HEK293 (cell line): ENCODE results near the gene KRT6A.

ENCODE experiments used
- CTCF ChIA-PET: fragments of 350-600 bp; formaldehyde crosslinking; extraction: SDS; loops from one replicate; lab custom pipeline; 2021; ENCODE audit warnings: antibody characterized with exemption; lab: Yijun Ruan, JAX
- POLR2A ChIA-PET: fragments of 300-600 bp; formaldehyde crosslinking; extraction: SDS; loops from one replicate; lab custom pipeline; 2020; ENCODE audit warnings: antibody characterized with exemption, inconsistent platforms; lab: Yijun Ruan, JAX
- H3K27ac ChIP-seq: fragments of 200-500 bp; sonication (Bioruptor generic); 2 replicates; pipeline ENCODE4 v1.5.1; 2014; ENCODE audit warnings: low read depth, low read length, control low read depth, inconsistent platforms; ENCODE audit errors: extremely low read depth
- H3K36me3 ChIP-seq, 2 experiments: fragments of 200-500 bp in 1 of 2; sonication (Bioruptor generic) in 1 of 2; 1 replicate in 1 of 2; 2 replicates in 1 of 2; pipeline ENCODE4 v1.5.1; 2014 to 2017; ENCODE audit warnings: inconsistent platforms in 2 of 2, low read length in 2 of 2; ENCODE audit not compliant: control insufficient read depth in 2 of 2, insufficient read depth in 1 of 2
- H3K4me1 ChIP-seq: fragments of 200-500 bp; sonication (Bioruptor generic); 2 replicates; pipeline ENCODE4 v1.5.1; 2014; ENCODE audit warnings: mild to moderate bottlenecking, low read length, inconsistent platforms; ENCODE audit not compliant: control insufficient read depth, insufficient read depth
- H3K4me3 ChIP-seq: 2 replicates; pipeline ENCODE4 v1.5.1; 2011; ENCODE audit warnings: low read depth, mild to moderate bottlenecking, control low read depth, low read length, moderate library complexity
- H3K9me3 ChIP-seq: fragments of 200-500 bp; sonication (Bioruptor generic); 2 replicates; pipeline ENCODE4 v1.5.1; 2014; ENCODE audit warnings: low read depth, low read length, inconsistent platforms; ENCODE audit not compliant: control insufficient read depth, insufficient read depth
- HOXD13 ChIP-seq: sonication (generic); formaldehyde crosslinking; IDR thresholded peaks from 2 replicates; pipeline ENCODE4 v1.8.0; 2022; ENCODE audit warnings: missing genetic modification reagents, borderline replicate concordance
- PRDM1 ChIP-seq: fragments of 450-650 bp; formaldehyde crosslinking; IDR thresholded peaks from 2 replicates; pipeline ENCODE4; 2016; ENCODE audit warnings: missing biosample characterization, missing genetic modification characterization
- SALL2 ChIP-seq: fragments of 450-650 bp; formaldehyde crosslinking; IDR thresholded peaks from 2 replicates; pipeline ENCODE4 v1.5.0; 2017; ENCODE audit warnings: missing biosample characterization, mild to moderate bottlenecking, missing genetic modification characterization, borderline replicate concordance
- ZNF112 ChIP-seq: fragments of 450-650 bp; formaldehyde crosslinking; IDR thresholded peaks from 2 replicates; pipeline ENCODE4 v1.5.0; 2017; ENCODE audit warnings: missing biosample characterization, missing genetic modification characterization
- ZNF138 ChIP-seq: fragments of 450-650 bp; formaldehyde crosslinking; IDR thresholded peaks from 2 replicates; pipeline ENCODE4 v1.5.1; 2016; ENCODE audit warnings: missing biosample characterization, missing genetic modification characterization, borderline replicate concordance
- ZNF433 ChIP-seq: fragments of 450-650 bp; formaldehyde crosslinking; IDR thresholded peaks from 2 replicates; pipeline ENCODE4 v1.5.1; 2016; ENCODE audit warnings: missing biosample characterization, missing genetic modification characterization, low read depth
- TF ChIP-seq, protein P1 (sequence below): fragments of 450-650 bp; formaldehyde crosslinking; IDR thresholded peaks from 2 replicates; pipeline ENCODE4 v1.5.1; 2016; ENCODE audit warnings: missing biosample characterization, missing genetic modification characterization, borderline replicate concordance
- TF ChIP-seq, protein P2 (sequence below): fragments of 450-650 bp; formaldehyde crosslinking; IDR thresholded peaks from 2 replicates; pipeline ENCODE4; 2016; ENCODE audit warnings: missing biosample characterization, missing genetic modification characterization
- TF ChIP-seq, protein P3 (sequence below): fragments of 450-650 bp; IDR thresholded peaks from 2 replicates; pipeline ENCODE4 v1.5.1; 2018; ENCODE audit warnings: missing biosample characterization, missing genetic modification characterization
- TF ChIP-seq, protein P4 (sequence below): fragments of 450-650 bp; formaldehyde crosslinking; IDR thresholded peaks from 2 replicates; pipeline ENCODE4 v1.5.1; 2016; ENCODE audit warnings: missing biosample characterization, missing genetic modification characterization
- TF ChIP-seq, protein P5 (sequence below): fragments of 450-650 bp; formaldehyde crosslinking; IDR thresholded peaks from 2 replicates; pipeline ENCODE4 v1.5.1; 2016; ENCODE audit warnings: missing biosample characterization, missing genetic modification characterization

KRT6A gene

DNA sequence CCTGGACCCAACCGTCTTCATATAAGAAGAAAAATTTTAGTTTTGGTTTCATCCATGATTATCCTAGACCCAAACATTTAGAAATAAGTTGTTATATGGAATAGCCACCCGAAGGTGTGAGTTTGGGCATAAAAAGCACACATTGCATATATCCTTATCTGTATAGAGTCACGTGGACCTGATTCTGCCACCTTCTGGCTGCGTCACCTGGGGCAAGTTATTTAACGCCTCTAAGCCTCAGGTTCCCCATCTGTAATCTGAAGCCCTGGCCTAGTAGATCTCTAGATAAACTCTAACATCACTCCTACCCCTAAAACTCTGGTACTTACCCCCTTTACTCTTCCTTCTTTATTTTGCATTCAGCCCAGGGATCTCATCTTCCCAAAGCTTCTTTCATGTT is 41.4 kb upstream of the KRT6A start (continued):
- TF ChIP-seq, protein P1, sequence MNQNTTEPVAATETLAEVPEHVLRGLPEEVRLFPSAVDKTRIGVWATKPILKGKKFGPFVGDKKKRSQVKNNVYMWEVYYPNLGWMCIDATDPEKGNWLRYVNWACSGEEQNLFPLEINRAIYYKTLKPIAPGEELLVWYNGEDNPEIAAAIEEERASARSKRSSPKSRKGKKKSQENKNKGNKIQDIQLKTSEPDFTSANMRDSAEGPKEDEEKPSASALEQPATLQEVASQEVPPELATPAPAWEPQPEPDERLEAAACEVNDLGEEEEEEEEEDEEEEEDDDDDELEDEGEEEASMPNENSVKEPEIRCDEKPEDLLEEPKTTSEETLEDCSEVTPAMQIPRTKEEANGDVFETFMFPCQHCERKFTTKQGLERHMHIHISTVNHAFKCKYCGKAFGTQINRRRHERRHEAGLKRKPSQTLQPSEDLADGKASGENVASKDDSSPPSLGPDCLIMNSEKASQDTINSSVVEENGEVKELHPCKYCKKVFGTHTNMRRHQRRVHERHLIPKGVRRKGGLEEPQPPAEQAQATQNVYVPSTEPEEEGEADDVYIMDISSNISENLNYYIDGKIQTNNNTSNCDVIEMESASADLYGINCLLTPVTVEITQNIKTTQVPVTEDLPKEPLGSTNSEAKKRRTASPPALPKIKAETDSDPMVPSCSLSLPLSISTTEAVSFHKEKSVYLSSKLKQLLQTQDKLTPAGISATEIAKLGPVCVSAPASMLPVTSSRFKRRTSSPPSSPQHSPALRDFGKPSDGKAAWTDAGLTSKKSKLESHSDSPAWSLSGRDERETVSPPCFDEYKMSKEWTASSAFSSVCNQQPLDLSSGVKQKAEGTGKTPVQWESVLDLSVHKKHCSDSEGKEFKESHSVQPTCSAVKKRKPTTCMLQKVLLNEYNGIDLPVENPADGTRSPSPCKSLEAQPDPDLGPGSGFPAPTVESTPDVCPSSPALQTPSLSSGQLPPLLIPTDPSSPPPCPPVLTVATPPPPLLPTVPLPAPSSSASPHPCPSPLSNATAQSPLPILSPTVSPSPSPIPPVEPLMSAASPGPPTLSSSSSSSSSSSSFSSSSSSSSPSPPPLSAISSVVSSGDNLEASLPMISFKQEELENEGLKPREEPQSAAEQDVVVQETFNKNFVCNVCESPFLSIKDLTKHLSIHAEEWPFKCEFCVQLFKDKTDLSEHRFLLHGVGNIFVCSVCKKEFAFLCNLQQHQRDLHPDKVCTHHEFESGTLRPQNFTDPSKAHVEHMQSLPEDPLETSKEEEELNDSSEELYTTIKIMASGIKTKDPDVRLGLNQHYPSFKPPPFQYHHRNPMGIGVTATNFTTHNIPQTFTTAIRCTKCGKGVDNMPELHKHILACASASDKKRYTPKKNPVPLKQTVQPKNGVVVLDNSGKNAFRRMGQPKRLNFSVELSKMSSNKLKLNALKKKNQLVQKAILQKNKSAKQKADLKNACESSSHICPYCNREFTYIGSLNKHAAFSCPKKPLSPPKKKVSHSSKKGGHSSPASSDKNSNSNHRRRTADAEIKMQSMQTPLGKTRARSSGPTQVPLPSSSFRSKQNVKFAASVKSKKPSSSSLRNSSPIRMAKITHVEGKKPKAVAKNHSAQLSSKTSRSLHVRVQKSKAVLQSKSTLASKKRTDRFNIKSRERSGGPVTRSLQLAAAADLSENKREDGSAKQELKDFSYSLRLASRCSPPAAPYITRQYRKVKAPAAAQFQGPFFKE (tag by site-specific recombination), result no peak

DNA sequence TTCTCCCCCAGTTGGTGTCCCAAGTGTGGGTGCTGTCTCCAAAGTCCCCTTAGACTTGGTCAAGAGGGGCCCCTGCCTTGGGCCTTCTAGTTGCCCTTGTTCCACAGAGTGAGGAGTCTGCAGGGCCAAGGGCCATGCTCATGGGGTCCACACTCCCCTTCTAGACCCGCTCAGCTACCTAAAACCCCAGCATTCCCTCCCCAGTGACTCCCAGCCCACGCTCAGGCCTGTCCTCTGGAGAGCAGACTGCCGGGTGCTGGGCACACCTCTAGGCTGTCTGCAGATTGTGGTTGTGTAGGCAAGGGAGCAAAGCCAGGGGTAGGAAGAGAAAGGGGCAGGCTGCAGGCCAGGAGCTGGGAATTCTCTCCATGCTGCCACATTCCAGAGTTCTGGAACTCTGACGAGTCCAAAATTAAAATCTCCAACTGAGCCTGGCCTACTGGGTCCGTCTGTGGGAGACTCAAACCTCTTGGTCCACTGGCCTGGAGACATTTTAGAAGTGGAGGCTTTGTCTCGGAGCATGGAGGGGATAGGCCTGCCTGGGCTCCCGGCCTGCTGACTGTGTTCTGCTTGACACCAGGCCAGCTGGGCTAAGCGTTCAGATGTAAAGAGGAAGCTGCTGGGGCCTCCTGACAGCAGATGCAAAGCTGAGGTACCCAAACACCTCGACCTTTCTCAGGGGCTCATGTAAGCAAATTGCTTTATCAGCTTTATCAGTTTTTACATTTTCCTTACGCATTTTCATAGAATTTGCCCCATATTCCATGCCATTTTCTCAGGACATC is 40.8 kb upstream of the KRT6A start:
- Histone ChIP-seq H3K36me3 (no peaks in the 10 kb centered on the region), H3K9me3 (no peaks in the 10 kb centered on the region), H3K4me3 (no peak overlapping the region), H3K27ac (no peak overlapping the region), H3K4me1 (peaks cover 7% of the 10 kb centered on the region)
- TF ChIP-seq, protein P2, sequence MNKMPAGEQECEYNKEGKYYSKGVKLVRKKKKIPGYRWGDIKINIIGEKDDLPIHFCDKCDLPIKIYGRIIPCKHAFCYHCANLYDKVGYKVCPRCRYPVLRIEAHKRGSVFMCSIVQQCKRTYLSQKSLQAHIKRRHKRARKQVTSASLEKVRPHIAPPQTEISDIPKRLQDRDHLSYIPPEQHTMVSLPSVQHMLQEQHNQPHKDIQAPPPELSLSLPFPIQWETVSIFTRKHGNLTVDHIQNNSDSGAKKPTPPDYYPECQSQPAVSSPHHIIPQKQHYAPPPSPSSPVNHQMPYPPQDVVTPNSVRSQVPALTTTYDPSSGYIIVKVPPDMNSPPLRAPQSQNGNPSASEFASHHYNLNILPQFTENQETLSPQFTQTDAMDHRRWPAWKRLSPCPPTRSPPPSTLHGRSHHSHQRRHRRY (tag by site-specific recombination), result no peak
- TF ChIP-seq SALL2 (no peak), ZNF112 (tag by site-specific recombination) (no peak), HOXD13 (CRISPR knock-in tag) (no peak), ZNF433 (tag by site-specific recombination) (no peak)
- TF ChIP-seq, protein P3, sequence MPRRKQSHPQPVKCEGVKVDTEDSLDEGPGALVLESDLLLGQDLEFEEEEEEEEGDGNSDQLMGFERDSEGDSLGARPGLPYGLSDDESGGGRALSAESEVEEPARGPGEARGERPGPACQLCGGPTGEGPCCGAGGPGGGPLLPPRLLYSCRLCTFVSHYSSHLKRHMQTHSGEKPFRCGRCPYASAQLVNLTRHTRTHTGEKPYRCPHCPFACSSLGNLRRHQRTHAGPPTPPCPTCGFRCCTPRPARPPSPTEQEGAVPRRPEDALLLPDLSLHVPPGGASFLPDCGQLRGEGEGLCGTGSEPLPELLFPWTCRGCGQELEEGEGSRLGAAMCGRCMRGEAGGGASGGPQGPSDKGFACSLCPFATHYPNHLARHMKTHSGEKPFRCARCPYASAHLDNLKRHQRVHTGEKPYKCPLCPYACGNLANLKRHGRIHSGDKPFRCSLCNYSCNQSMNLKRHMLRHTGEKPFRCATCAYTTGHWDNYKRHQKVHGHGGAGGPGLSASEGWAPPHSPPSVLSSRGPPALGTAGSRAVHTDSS, result no peak
- TF ChIP-seq, protein P4, sequence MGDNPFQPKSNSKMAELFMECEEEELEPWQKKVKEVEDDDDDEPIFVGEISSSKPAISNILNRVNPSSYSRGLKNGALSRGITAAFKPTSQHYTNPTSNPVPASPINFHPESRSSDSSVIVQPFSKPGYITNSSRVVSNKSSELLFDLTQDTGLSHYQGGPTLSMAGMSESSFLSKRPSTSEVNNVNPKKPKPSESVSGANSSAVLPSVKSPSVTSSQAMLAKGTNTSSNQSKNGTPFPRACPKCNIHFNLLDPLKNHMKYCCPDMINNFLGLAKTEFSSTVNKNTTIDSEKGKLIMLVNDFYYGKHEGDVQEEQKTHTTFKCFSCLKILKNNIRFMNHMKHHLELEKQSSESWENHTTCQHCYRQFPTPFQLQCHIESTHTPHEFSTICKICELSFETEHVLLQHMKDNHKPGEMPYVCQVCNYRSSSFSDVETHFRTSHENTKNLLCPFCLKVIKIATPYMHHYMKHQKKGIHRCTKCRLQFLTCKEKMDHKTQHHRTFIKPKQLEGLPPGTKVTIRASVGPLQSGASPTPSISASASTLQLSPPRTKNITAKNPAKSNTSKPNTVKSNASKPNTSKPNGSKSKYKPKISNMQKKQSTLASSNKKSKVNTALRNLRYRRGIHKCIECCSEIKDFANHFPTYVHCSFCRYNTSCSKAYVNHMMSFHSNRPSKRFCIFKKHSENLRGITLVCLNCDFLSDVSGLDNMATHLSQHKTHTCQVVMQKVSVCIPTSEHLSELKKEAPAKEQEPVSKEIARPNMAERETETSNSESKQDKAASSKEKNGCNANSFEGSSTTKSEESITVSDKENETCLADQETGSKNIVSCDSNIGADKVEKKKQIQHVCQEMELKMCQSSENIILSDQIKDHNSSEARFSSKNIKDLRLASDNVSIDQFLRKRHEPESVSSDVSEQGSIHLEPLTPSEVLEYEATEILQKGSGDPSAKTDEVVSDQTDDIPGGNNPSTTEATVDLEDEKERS (tag by site-specific recombination), result no peak
- ChIA-PET POLR2A (no interaction called here), CTCF (interaction anchor here (1.1 to 2.5 kb wide), 5 partner anchors 138 to 509 kb away, joined by 3 to 8 read pairs (median 3); no protein-coding TSS in a partner anchor)

DNA sequence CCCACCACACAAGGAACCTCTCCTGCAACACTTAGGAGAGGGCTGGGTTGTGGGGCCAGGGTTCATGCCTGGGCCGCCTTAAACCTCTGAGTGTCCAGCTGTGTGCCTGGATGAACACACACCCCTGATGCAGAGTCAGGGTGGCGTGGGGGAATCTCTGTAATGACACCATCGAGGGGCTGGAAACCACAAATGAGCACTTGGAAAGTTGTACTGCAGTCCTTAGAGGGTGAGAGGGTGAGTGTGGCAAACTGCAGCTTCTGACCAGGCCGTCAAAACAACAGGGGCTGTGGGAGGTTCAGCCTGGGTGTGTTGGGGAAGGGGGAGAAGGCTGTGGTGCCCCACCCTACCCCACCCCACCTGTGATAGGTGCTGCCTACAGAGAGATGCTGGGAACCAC is 39.6 kb upstream of the KRT6A start:
- no peak for TF ChIP-seq ZNF138
- TF ChIP-seq PRDM1 (tag by site-specific recombination), result no peak
- TF ChIP-seq, protein P5, sequence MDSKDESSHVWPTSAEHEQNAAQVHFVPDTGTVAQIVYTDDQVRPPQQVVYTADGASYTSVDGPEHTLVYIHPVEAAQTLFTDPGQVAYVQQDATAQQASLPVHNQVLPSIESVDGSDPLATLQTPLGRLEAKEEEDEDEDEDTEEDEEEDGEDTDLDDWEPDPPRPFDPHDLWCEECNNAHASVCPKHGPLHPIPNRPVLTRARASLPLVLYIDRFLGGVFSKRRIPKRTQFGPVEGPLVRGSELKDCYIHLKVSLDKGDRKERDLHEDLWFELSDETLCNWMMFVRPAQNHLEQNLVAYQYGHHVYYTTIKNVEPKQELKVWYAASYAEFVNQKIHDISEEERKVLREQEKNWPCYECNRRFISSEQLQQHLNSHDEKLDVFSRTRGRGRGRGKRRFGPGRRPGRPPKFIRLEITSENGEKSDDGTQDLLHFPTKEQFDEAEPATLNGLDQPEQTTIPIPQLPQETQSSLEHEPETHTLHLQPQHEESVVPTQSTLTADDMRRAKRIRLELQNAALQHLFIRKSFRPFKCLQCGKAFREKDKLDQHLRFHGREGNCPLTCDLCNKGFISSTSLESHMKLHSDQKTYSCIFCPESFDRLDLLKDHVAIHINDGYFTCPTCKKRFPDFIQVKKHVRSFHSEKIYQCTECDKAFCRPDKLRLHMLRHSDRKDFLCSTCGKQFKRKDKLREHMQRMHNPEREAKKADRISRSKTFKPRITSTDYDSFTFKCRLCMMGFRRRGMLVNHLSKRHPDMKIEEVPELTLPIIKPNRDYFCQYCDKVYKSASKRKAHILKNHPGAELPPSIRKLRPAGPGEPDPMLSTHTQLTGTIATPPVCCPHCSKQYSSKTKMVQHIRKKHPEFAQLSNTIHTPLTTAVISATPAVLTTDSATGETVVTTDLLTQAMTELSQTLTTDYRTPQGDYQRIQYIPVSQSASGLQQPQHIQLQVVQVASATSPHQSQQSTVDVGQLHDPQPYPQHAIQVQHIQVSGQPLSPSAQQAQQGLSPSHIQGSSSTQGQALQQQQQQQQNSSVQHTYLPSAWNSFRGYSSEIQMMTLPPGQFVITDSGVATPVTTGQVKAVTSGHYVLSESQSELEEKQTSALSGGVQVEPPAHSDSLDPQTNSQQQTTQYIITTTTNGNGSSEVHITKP (tag by site-specific recombination), result no peak
- no peak overlapping the region for H3K27ac ChIP-seq
- CTCF ChIA-PET, result interaction anchor here (0.6 to 2.5 kb wide), 6 partner anchors 42 to 348 kb away, joined by 3 to 8 read pairs (median 3); no protein-coding TSS in a partner anchor
- no peaks in the 10 kb centered on the region for H3K4me1 ChIP-seq
- H3K9me3 ChIP-seq, result no peaks in the 10 kb centered on the region
- POLR2A ChIA-PET, result no interaction called here
- H3K4me3 ChIP-seq, result no peak overlapping the region
- no peaks in the 10 kb centered on the region for H3K36me3 ChIP-seq
